ENCODE measurements around the gene KCNK7. TPM values are rescaled to one million over a fixed set of nuclear protein-coding genes. Genes with fewer than 3 reads are reported as not detected.
A peak's percentile ranks its signal among the peaks of the same experiment; 100 is the strongest.

Gene KCNK7
- total RNA-seq, 1 experiment from 2014 or later: 0.13 TPM

DNA sequence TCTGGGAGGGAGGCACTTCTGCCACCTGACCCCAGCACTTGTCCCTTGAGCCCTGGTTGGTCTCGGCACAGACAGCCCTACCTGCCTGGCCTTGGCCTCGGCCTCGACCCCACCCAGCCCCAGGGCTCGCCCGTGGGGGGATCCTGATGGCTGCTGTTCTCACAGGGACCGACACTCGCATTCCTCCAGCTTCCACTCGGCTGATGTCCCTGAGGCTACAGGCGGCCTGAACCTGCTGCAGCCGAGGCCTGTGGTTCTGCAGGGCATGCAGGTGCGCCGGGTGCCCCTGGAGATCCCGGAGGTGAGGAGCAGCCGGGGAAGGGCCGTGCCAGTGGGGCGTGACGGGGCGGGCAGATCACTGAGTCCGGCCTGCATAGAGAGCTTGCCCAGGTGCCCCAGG lies 25.1 kb upstream of the KCNK7 start:
- Histone ChIP-seq H3K9me3 (replicated peaks) (no peaks in the 10 kb centered on the region), H3K36me3 (peaks cover 94% of the 10 kb centered on the region), H3K27me3 (replicated peaks) (no peaks in the 10 kb centered on the region), H3K4me1 (replicated peaks) (peaks cover 13% of the 10 kb centered on the region), H3K4me3 (no peak overlapping the region), H3K27ac (no peak overlapping the region)
- DNase-seq (ENCODE audit: low read depth in 1 of 2, low spot score in 2 of 2): no peak

- no peaks in the 10 kb centered on the region for H3K27me3 ChIP-seq (replicated peaks)
- peaks cover 13% of the 10 kb centered on the region for H3K4me1 ChIP-seq (replicated peaks)
- peaks cover 83% of the 10 kb centered on the region for H3K36me3 ChIP-seq
- no peak overlapping the region for H3K27ac ChIP-seq
- DNase-seq (ENCODE audit: low read depth in 1 of 2, low spot score in 2 of 2): no peak
- H3K9me3 ChIP-seq (replicated peaks): no peaks in the 10 kb centered on the region
- no peak overlapping the region for H3K4me3 ChIP-seq
Observed at GRCh38 chr11:65619281-65619928, 23.8 kb upstream of the KCNK7 start.

DNA sequence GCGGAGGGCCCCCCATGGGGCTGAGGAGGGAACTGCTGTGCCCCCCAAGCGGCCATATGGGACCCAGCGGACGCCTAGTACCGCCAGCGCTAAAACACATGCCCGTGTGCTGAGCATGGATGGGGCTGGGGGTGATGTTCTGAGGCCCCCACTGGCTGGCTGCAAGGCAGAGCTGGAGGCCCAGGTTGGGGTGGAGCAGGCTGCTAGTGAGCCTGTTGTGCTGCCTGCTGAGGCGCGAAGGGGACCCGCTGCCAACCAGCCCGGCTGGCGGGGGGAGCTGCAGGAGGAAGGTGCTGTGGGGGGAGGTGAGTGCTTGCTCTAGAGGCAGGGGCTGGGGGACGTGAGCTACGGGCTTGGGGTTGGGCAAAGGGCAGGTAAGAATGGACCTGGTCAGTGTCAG lies 23.2 kb upstream of the KCNK7 start:
- DNase-seq (ENCODE audit: low read depth in 1 of 2, low spot score in 2 of 2): no peak
- no peaks in the 10 kb centered on the region for H3K9me3 ChIP-seq (replicated peaks)
- H3K4me1 ChIP-seq (replicated peaks): peaks cover 13% of the 10 kb centered on the region
- H3K27ac ChIP-seq: no peak overlapping the region
- peaks cover 79% of the 10 kb centered on the region for H3K36me3 ChIP-seq
- no peak overlapping the region for H3K4me3 ChIP-seq
- H3K27me3 ChIP-seq (replicated peaks): no peaks in the 10 kb centered on the region

GRCh38 chr11:65617990-65618751 lies 22.6 kb upstream of the KCNK7 start:
- Histone ChIP-seq H3K4me3 (no peak overlapping the region), H3K4me1 (replicated peaks) (peaks cover 16% of the 10 kb centered on the region), H3K36me3 (peaks cover 76% of the 10 kb centered on the region), H3K27me3 (replicated peaks) (no peaks in the 10 kb centered on the region), H3K27ac (no peak overlapping the region), H3K9me3 (replicated peaks) (no peaks in the 10 kb centered on the region)
- no peak for DNase-seq (ENCODE audit: low read depth in 1 of 2, low spot score in 2 of 2)

GRCh38 chr11:65617136-65617850 lies 21.7 kb upstream of the KCNK7 start:
- DNase-seq (ENCODE audit: low read depth in 1 of 2, low spot score in 2 of 2): no peak
- Histone ChIP-seq H3K4me3 (no peak overlapping the region; the same call in 1 of the 2 replicates), H3K27ac (no peak overlapping the region), H3K36me3 (peaks cover 76% of the 10 kb centered on the region), H3K9me3 (replicated peaks) (no peaks in the 10 kb centered on the region), H3K27me3 (replicated peaks) (no peaks in the 10 kb centered on the region), H3K4me1 (replicated peaks) (peaks cover 25% of the 10 kb centered on the region)

GRCh38 chr11:65616575-65617001 lies 21.0 kb upstream of the KCNK7 start:
- H3K9me3 ChIP-seq (replicated peaks): no peaks in the 10 kb centered on the region
- H3K27ac ChIP-seq: no peak overlapping the region
- H3K4me1 ChIP-seq (replicated peaks): peaks cover 32% of the 10 kb centered on the region
- H3K27me3 ChIP-seq (replicated peaks): no peaks in the 10 kb centered on the region
- no peak for DNase-seq (ENCODE audit: low read depth in 1 of 2, low spot score in 2 of 2)
- peak overlapping the region; percentile 71 for H3K4me3 ChIP-seq
- peaks cover 76% of the 10 kb centered on the region for H3K36me3 ChIP-seq

GRCh38 chr11:65615950-65616574 lies 20.5 kb upstream of the KCNK7 start:
- no peaks in the 10 kb centered on the region for H3K9me3 ChIP-seq (replicated peaks)
- peak in 1 of 2 experiments; percentile 81 for DNase-seq (ENCODE audit: low read depth in 1 of 2, low spot score in 2 of 2)

DNA sequence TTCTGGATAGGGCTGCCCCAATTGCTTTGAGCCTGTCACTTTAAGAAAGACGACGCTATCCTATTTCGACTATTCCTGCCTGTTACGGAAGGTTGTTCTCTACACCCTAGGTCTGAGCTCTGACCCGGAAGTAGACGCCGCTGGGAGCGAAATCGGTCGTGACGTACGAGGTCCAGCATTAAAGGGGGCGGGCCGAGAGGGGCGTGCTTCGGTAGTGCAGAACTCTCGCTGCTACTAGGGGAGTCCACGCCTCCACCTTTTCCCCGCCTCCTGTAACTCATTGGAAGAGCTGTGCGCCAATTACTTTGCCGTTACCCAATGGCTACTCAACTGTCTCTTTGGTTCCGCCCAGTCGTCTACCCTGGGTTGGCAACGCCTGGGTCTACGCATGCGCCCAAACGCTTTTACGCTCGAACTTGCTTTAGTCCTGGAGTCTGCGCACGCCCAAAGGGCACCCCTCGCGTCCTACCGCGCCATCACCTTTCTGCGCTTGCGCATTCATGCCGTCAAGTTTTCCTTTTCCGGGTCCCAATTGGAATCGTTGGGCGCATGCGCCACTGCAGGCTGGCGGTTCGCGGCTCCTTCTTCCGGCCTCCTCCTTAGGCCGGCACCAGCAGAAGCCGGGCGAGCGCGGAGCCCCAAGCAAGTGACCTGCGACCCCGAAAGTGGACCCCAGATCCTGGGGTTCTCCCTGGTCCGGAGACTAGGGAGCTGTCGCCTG lies 19.8 kb upstream of the KCNK7 start, which contains the start of gene PCNX3:
PCNX3 (plus strand) TSS at position 548 of the 721 bp plus-strand sequence. CDS start 536 bp downstream, outside the sequence.
- Histone ChIP-seq H3K4me1 (replicated peaks) (peaks cover 40% of the 10 kb centered on the region), H3K27ac (peak within 1 kb of the TSS; percentile 60), H3K27me3 (replicated peaks) (no peaks in the 10 kb centered on the region), H3K36me3 (peaks cover 72% of the 10 kb centered on the region), H3K9me3 (replicated peaks) (no peaks in the 10 kb centered on the region), H3K4me3 (peak within 1 kb of the TSS; percentile 71)
- peak; percentile 100 for DNase-seq (ENCODE audit: low read depth in 1 of 2, low spot score in 2 of 2)

More at GRCh38 chr11:65615950-65616574, 20.5 kb upstream of the KCNK7 start:
- Histone ChIP-seq H3K27ac (peak overlapping the region; percentile 58), H3K4me3 (peak overlapping the region; percentile 71), H3K27me3 (replicated peaks) (no peaks in the 10 kb centered on the region), H3K36me3 (peaks cover 72% of the 10 kb centered on the region), H3K4me1 (replicated peaks) (peaks cover 37% of the 10 kb centered on the region)

- Histone ChIP-seq H3K4me1 (replicated peaks) (peaks cover 40% of the 10 kb centered on the region), H3K36me3 (peaks cover 72% of the 10 kb centered on the region)
- DNase-seq (ENCODE audit: low read depth in 1 of 2, low spot score in 2 of 2): no peak
Observed at GRCh38 chr11:65613091-65613928, 17.7 kb upstream of the KCNK7 start.

GRCh38 chr11:65612691-65613090 lies 17.1 kb upstream of the KCNK7 start:
- peak overlapping the region; percentile 71 for H3K4me3 ChIP-seq
- H3K27ac ChIP-seq: no peak overlapping the region
- H3K4me1 ChIP-seq (replicated peaks): peaks cover 40% of the 10 kb centered on the region
- no peaks in the 10 kb centered on the region for H3K27me3 ChIP-seq (replicated peaks)
- H3K36me3 ChIP-seq: peaks cover 72% of the 10 kb centered on the region
- H3K9me3 ChIP-seq (replicated peaks): no peaks in the 10 kb centered on the region
- no peak for DNase-seq (ENCODE audit: low read depth in 1 of 2, low spot score in 2 of 2)

More at GRCh38 chr11:65613091-65613928, 17.7 kb upstream of the KCNK7 start:
- Histone ChIP-seq H3K9me3 (replicated peaks) (no peaks in the 10 kb centered on the region), H3K27ac (peak overlapping the region; percentile 60), H3K27me3 (replicated peaks) (no peaks in the 10 kb centered on the region), H3K4me3 (peak overlapping the region; percentile 71)

DNA sequence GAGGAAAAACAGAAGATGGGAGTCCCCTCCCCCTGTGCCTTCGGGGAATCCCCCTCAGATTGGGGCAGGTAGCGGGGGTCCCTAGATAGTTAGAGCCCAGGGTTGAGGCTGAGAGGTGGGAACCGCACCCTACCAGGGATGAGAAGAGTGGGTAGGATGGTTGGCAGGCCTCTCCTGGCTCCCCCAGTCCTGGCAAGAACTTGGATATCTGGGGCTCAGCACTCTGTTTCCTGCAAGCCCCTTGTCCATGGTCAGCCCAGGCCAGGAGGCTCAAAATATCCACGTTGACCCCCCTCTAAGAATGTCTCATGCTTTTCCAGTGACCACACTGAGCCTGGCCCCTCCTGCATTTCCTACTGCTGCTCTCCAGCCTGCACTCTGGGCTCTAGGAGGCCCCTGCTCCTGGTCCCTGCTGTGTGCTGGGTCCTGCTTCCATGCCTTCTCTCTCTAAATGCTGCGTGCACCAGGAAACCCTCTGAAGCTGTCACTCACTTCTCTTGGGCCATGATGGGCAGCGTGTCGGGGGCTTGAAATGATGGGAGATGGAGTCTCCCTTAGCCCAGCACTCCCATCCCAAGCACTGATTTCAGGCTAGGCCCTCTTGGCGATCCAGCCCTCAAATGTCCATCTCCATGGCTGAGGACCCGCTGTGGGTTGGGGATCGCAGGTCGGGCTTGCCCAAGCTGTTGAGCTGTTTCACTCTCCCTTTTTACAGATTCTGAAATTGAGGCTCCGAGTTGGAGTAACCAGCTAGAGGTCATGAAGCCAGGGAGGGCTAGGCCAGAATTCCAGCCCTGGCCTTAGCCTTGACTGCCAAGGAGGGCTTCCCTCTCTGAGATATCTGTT lies 16.4 kb upstream of the KCNK7 start:
- Histone ChIP-seq H3K9me3 (replicated peaks) (no peaks in the 10 kb centered on the region), H3K27me3 (replicated peaks) (no peaks in the 10 kb centered on the region), H3K4me3 (no peak overlapping the region; the same call in 1 of the 2 replicates), H3K27ac (no peak overlapping the region), H3K4me1 (replicated peaks) (peaks cover 35% of the 10 kb centered on the region), H3K36me3 (peaks cover 72% of the 10 kb centered on the region)
- no peak for DNase-seq (ENCODE audit: low read depth in 1 of 2, low spot score in 2 of 2)

Measured in SJSA1 (cell line).